Inferior parietal cortex (tissue), 1 donor: ENCODE results near the gene SMCO3.
"Not testable (repeated sequence)": the region's sequence is repeated elsewhere in the genome, so short reads cannot be mapped to it uniquely, and the experiment has no call there.

Source experiments
- DNase-seq: peaks from one replicate; pipeline ENCODE4 v3.0.0-alpha.2; 2016; ENCODE audit errors: extremely low spot score

SMCO3 gene

GRCh38 chr12:14774906-14775635 is 38.9 kb downstream of the SMCO3 start:
- no peak for DNase-seq

- DNase-seq, result peak; percentile 94
Observed at GRCh38 chr12:14774074-14774905, 39.7 kb downstream of the SMCO3 start.

GRCh38 chr12:14773685-14774073 is 40.3 kb downstream of the SMCO3 start:
- DNase-seq, result no peak

GRCh38 chr12:14772946-14773345 is 41.0 kb downstream of the SMCO3 start:
- DNase-seq, result no peak

GRCh38 chr12:14771651-14772137 is 42.3 kb downstream of the SMCO3 start:
- DNase-seq, result no peak

GRCh38 chr12:14770496-14771461 is 43.2 kb downstream of the SMCO3 start:
- peak; percentile 97 for DNase-seq

GRCh38 chr12:14769969-14770495 is 44.0 kb downstream of the SMCO3 start:
- peak; percentile 55 for DNase-seq

- DNase-seq, result no peak
Observed at GRCh38 chr12:14769466-14769968, 44.5 kb downstream of the SMCO3 start.

GRCh38 chr12:14768823-14769405 is 45.1 kb downstream of the SMCO3 start:
- no peak for DNase-seq

- DNase-seq, result no peak
Observed at GRCh38 chr12:14767617-14768016, 46.4 kb downstream of the SMCO3 start.

- DNase-seq, result no peak
Observed at GRCh38 chr12:14766649-14767215, 47.2 kb downstream of the SMCO3 start.

GRCh38 chr12:14766020-14766419 is 48.0 kb downstream of the SMCO3 start:
- not testable (repeated sequence) for DNase-seq

GRCh38 chr12:14765398-14765797 is 48.6 kb downstream of the SMCO3 start:
- DNase-seq, result no peak

- DNase-seq, result not testable (repeated sequence)
Observed at GRCh38 chr12:14759711-14760280, 54.2 kb downstream of the SMCO3 start.

GRCh38 chr12:14756334-14757143 is 57.4 kb downstream of the SMCO3 start:
- DNase-seq, result no peak
